Measurements from ENCODE around the gene AFAP1.

The AFAP1 gene

DNA sequence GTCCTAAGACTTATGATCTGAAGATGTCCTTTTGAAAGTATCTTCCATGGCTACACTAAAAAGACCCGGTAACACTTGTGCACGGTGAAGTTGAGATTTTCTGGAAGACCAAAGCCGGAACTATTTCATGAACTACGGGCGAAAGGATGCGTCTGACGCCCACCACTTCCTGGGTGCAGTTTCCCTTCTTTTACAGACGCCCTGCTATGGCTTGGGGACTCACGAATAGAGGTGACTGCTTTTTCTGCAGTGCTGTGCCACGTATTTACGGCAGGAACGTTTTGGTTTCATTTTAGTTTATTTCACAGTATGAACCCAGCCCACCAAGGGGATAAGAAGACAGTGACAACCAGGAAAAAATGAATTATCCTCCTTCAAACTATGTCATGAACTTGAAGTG lies 180.4 kb downstream of the AFAP1 start:
- Histone ChIP-seq H3K27me3 (ENCODE audit: control insufficient read depth, insufficient read depth, low read length, poor library complexity, severe bottlenecking) (no peaks in the 10 kb centered on the region), H3K4me3 (ENCODE audit: insufficient read depth, low read depth, low read length) (no peak overlapping the region), H3K36me3 (ENCODE audit: control insufficient read depth, insufficient read depth, low read length) (no peaks in the 10 kb centered on the region), H3K4me1 (ENCODE audit: control insufficient read depth, insufficient read depth, low read length) (peaks cover 18% of the 10 kb centered on the region), H3K9me3 (ENCODE audit: control insufficient read depth, low read length) (no peaks in the 10 kb centered on the region), H3K27ac (ENCODE audit: insufficient read depth, low read depth, low read length, poor library complexity, severe bottlenecking) (no peak overlapping the region)
- WGBS, 2 experiments, result 89 to 92% methylated on average over 12 of the region's 12 CpGs

GRCh38 chr4:7758476-7758875 lies 181.2 kb downstream of the AFAP1 start:
- no peak overlapping the region for H3K4me3 ChIP-seq (ENCODE audit: insufficient read depth, low read depth, low read length)
- H3K9me3 ChIP-seq (ENCODE audit: control insufficient read depth, low read length), result no peaks in the 10 kb centered on the region
- WGBS, 2 experiments, result 88 to 90% methylated on average over 9 to 11 of the region's 11 CpGs
- H3K36me3 ChIP-seq (ENCODE audit: control insufficient read depth, insufficient read depth, low read length), result no peaks in the 10 kb centered on the region
- H3K4me1 ChIP-seq (ENCODE audit: control insufficient read depth, insufficient read depth, low read length), result peaks cover 18% of the 10 kb centered on the region
- H3K27me3 ChIP-seq (ENCODE audit: control insufficient read depth, insufficient read depth, low read length, poor library complexity, severe bottlenecking), result no peaks in the 10 kb centered on the region
- peak overlapping the region; percentile 53 for H3K27ac ChIP-seq (ENCODE audit: insufficient read depth, low read depth, low read length, poor library complexity, severe bottlenecking)

- Histone ChIP-seq H3K4me1 (ENCODE audit: control insufficient read depth, insufficient read depth, low read length) (peaks cover 18% of the 10 kb centered on the region), H3K4me3 (ENCODE audit: insufficient read depth, low read depth, low read length) (no peak overlapping the region), H3K9me3 (ENCODE audit: control insufficient read depth, low read length) (no peaks in the 10 kb centered on the region), H3K27me3 (ENCODE audit: control insufficient read depth, insufficient read depth, low read length, poor library complexity, severe bottlenecking) (no peaks in the 10 kb centered on the region), H3K36me3 (ENCODE audit: control insufficient read depth, insufficient read depth, low read length) (no peaks in the 10 kb centered on the region), H3K27ac (ENCODE audit: insufficient read depth, low read depth, low read length, poor library complexity, severe bottlenecking) (peak overlapping the region; percentile 53)
- 58 to 60% methylated on average over 22 of the region's 22 CpGs for WGBS, 2 experiments
These were observed 181.9 kb downstream of the AFAP1 start for GRCh38 chr4:7757501-7758471.

DNA sequence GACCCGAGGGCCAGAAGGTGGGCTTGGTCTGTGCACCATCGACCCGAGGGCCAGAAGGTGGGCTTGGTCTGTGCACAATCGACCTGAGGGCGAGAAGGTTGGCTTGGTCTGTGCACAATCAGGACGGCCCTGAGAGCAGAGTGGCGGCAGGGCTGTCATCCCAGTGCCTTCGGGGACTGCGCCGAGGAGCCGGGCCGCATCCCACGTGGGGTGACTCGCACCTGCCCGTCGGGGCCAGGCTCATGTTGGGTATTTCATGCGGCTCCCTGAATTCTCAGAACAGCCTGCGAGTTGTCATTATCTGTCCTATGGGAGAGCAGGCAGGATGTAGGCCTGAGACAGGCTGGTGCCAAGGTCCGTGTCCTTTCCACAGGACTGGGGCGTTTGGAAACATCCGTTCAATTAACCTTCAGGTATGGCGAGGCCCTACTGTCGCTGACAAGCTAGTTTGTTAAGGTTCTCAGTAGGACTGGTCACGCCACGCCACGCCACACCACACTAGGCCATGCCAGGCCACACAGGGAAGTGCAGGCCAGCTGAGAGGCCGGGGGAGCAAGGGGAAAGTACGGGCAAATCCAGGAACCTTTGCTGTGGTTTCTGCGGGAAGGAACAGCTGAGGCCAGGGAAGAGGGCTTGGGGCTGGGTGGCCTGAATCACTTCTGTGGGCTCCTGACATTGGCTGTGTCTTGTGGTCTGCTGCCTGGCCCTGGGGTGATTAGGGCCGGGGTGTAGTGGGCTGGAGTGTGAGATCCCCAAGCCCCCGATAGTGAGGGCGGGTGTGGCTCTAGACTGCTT lies 182.9 kb downstream of the AFAP1 start:
- Histone ChIP-seq H3K36me3 (ENCODE audit: control insufficient read depth, insufficient read depth, low read length) (no peaks in the 10 kb centered on the region), H3K4me3 (ENCODE audit: insufficient read depth, low read depth, low read length) (no peak overlapping the region), H3K27ac (ENCODE audit: insufficient read depth, low read depth, low read length, poor library complexity, severe bottlenecking) (no peak overlapping the region), H3K9me3 (ENCODE audit: control insufficient read depth, low read length) (no peaks in the 10 kb centered on the region), H3K4me1 (ENCODE audit: control insufficient read depth, insufficient read depth, low read length) (peaks cover 18% of the 10 kb centered on the region), H3K27me3 (ENCODE audit: control insufficient read depth, insufficient read depth, low read length, poor library complexity, severe bottlenecking) (no peaks in the 10 kb centered on the region)
- 93 to 96% methylated on average over 32 of the region's 32 CpGs for WGBS, 2 experiments

DNA sequence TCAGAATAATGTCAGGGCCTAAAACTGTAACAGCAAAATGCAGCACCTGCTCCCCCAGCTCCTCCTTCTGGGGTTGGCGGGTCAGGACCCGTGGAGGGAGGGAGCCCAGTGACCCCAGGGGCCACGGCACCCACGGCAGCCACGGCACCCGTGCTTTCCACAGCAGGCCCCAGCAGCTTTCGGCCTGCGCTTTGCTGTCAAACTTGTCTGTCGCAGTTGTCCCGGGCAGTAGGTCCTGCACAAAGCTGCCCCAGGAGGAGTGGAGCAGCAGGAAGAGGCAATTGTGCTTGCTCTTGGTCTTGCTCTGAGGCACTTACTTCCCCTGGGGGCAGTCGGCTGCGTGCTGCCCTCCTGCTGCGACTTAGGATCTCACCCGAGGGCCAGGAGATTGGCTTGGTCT lies 183.6 kb downstream of the AFAP1 start:
- no peaks in the 10 kb centered on the region for H3K36me3 ChIP-seq (ENCODE audit: control insufficient read depth, insufficient read depth, low read length)
- no peak overlapping the region for H3K4me3 ChIP-seq (ENCODE audit: insufficient read depth, low read depth, low read length)
- no peaks in the 10 kb centered on the region for H3K27me3 ChIP-seq (ENCODE audit: control insufficient read depth, insufficient read depth, low read length, poor library complexity, severe bottlenecking)
- no peaks in the 10 kb centered on the region for H3K9me3 ChIP-seq (ENCODE audit: control insufficient read depth, low read length)
- H3K27ac ChIP-seq (ENCODE audit: insufficient read depth, low read depth, low read length, poor library complexity, severe bottlenecking), result no peak overlapping the region
- peaks cover 18% of the 10 kb centered on the region for H3K4me1 ChIP-seq (ENCODE audit: control insufficient read depth, insufficient read depth, low read length)
- 93 to 94% methylated on average over 14 of the region's 14 CpGs for WGBS, 2 experiments

DNA sequence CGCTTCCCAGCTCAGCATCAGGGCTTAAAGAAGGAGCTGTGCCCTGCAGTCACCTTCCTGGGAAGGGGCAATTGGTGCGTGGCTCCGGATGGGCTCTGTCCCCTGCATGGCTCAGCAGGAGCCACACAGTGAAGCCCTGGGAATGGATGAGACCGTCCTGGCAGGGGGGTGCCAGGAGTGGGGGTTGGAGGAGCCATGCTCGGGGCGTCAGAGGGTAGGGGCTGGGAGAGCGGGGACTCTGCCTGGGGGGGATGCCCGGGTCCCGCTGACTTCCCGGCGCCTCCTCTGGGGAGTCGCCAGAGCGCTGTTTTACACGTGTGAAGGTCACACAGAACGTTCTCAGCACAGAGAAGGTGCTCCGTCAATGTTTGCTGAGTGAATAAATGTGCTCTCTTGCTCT lies 184.1 kb downstream of the AFAP1 start:
- Histone ChIP-seq H3K4me3 (ENCODE audit: insufficient read depth, low read depth, low read length) (no peak overlapping the region), H3K4me1 (ENCODE audit: control insufficient read depth, insufficient read depth, low read length) (peaks cover 18% of the 10 kb centered on the region), H3K9me3 (ENCODE audit: control insufficient read depth, low read length) (no peaks in the 10 kb centered on the region), H3K27ac (ENCODE audit: insufficient read depth, low read depth, low read length, poor library complexity, severe bottlenecking) (no peak overlapping the region), H3K36me3 (ENCODE audit: control insufficient read depth, insufficient read depth, low read length) (no peaks in the 10 kb centered on the region), H3K27me3 (ENCODE audit: control insufficient read depth, insufficient read depth, low read length, poor library complexity, severe bottlenecking) (no peaks in the 10 kb centered on the region)
- WGBS, 2 experiments, result 86 to 87% methylated on average over 16 of the region's 16 CpGs

DNA sequence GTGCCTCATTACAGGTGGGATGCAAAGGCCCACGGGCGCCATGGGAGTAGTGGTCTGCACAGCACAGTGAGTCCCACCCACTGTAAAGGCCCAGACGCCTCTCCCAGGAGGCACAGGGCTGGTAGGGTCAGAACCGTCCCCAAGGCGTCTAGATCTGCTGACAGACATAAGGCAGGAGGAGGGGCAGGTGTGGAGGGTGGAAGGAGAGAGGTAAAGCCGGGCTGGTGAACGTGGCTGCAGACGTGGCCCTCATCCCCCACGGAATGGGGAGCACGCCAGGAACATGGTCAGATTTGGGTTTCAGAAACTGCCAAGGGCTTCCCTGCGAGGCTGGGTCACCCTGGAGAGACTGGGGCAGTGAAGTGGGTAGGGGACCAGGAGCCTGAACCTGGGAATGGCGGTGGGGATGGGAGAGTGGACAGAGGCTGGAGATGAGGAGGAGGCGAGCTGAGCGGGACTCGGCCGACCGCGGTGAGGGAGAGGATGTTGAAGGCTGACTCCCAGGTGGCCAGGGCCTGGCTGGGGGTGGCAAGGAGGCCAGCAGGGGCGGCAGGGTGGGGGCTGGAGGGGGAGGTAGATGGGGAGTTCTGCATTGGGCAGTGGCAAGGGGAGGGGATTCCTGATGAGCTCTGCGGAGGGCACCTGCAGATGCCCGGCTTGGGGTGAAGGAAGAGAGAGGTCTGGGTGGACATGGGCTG lies 184.9 kb downstream of the AFAP1 start:
- WGBS, 2 experiments, result 88 to 91% methylated on average over 21 of the region's 21 CpGs
- Histone ChIP-seq H3K27ac (ENCODE audit: insufficient read depth, low read depth, low read length, poor library complexity, severe bottlenecking) (no peak overlapping the region), H3K36me3 (ENCODE audit: control insufficient read depth, insufficient read depth, low read length) (no peaks in the 10 kb centered on the region), H3K4me1 (ENCODE audit: control insufficient read depth, insufficient read depth, low read length) (peaks cover 18% of the 10 kb centered on the region), H3K27me3 (ENCODE audit: control insufficient read depth, insufficient read depth, low read length, poor library complexity, severe bottlenecking) (no peaks in the 10 kb centered on the region), H3K9me3 (ENCODE audit: control insufficient read depth, low read length) (no peaks in the 10 kb centered on the region), H3K4me3 (ENCODE audit: insufficient read depth, low read depth, low read length) (no peak overlapping the region)

GRCh38 chr4:7753931-7754465 lies 185.7 kb downstream of the AFAP1 start:
- 93% methylated on average over 15 of the region's 15 CpGs for WGBS, 2 experiments

GRCh38 chr4:7753271-7753670 lies 186.4 kb downstream of the AFAP1 start:
- Histone ChIP-seq H3K36me3 (ENCODE audit: control insufficient read depth, insufficient read depth, low read length) (no peaks in the 10 kb centered on the region), H3K9me3 (ENCODE audit: control insufficient read depth, low read length) (no peaks in the 10 kb centered on the region), H3K4me1 (ENCODE audit: control insufficient read depth, insufficient read depth, low read length) (peaks cover 15% of the 10 kb centered on the region), H3K27me3 (ENCODE audit: control insufficient read depth, insufficient read depth, low read length, poor library complexity, severe bottlenecking) (no peaks in the 10 kb centered on the region), H3K4me3 (ENCODE audit: insufficient read depth, low read depth, low read length) (no peak overlapping the region), H3K27ac (ENCODE audit: insufficient read depth, low read depth, low read length, poor library complexity, severe bottlenecking) (no peak overlapping the region)
- WGBS, 2 experiments, result 93 to 94% methylated on average over 15 of the region's 15 CpGs

More at GRCh38 chr4:7753931-7754465, 185.7 kb downstream of the AFAP1 start:
- Histone ChIP-seq H3K36me3 (ENCODE audit: control insufficient read depth, insufficient read depth, low read length) (no peaks in the 10 kb centered on the region), H3K4me1 (ENCODE audit: control insufficient read depth, insufficient read depth, low read length) (peaks cover 18% of the 10 kb centered on the region), H3K27me3 (ENCODE audit: control insufficient read depth, insufficient read depth, low read length, poor library complexity, severe bottlenecking) (no peaks in the 10 kb centered on the region), H3K9me3 (ENCODE audit: control insufficient read depth, low read length) (no peaks in the 10 kb centered on the region), H3K27ac (ENCODE audit: insufficient read depth, low read depth, low read length, poor library complexity, severe bottlenecking) (no peak overlapping the region), H3K4me3 (ENCODE audit: insufficient read depth, low read depth, low read length) (no peak overlapping the region)

All from ectodermal cell (in vitro differentiated cells).